SK-N-SH (cell line): ENCODE data around the gene STRADB. TPM values are rescaled to one million over a fixed set of nuclear protein-coding genes. Genes with fewer than 3 reads are reported as not detected.

ENCODE experiments used
- CTCF ChIA-PET: fragments of 300-600, 350-600 bp; formaldehyde crosslinking; extraction: SDS; loops from one replicate; lab custom pipeline; 2021; lab: Yijun Ruan, JAX
- POLR2A ChIA-PET: fragments of 350-600 bp; sonication (Branson Sonifier 250); formaldehyde crosslinking; extraction: SDS; loops from one replicate; lab custom pipeline; 2020; ENCODE audit warnings: antibody characterized with exemption, inconsistent platforms; lab: Yijun Ruan, JAX
- DNase-seq: peaks from one replicate; pipeline ENCODE4 v3.0.0; 2012
- H2AFZ ChIP-seq: fragments of 200-600 bp; sonication (generic); 2 replicates; pipeline ENCODE4 v1.8.1; 2016; ENCODE audit warnings: antibody characterized with exemption, mild to moderate bottlenecking, low read depth
- H3F3A ChIP-seq: fragments of 200-600 bp; sonication (generic); replicated peaks from 2 replicates; pipeline ENCODE3; 2016; ENCODE audit warnings: antibody characterized with exemption, mild to moderate bottlenecking; ENCODE audit not compliant: insufficient read depth
- H3K27ac ChIP-seq, 2 experiments: fragments of 200-500 bp in 1 of 2; fragments of 200-600 bp in 1 of 2; sonication (Bioruptor generic) in 1 of 2; sonication (generic), shearing (Covaris generic) in 1 of 2; 2 replicates each; pipeline versions ENCODE4 v1.5.1 to v1.6.1; 2014 to 2016; ENCODE audit warnings: low read depth in 2 of 2, inconsistent platforms in 1 of 2, low read length in 1 of 2, mild to moderate bottlenecking in 1 of 2, mixed read lengths in 1 of 2
- H3K27me3 ChIP-seq: fragments of 200-600 bp; sonication (generic), shearing (Covaris generic); 2 replicates; pipeline ENCODE4 v1.6.1; 2016; ENCODE audit warnings: mixed run types; ENCODE audit not compliant: insufficient read depth
- H3K36me3 ChIP-seq, 2 experiments: fragments of 200-500 bp in 1 of 2; fragments of 200-600 bp in 1 of 2; sonication (Bioruptor generic) in 1 of 2; sonication (generic) in 1 of 2; replicated peaks in 1 of 2; 2 replicates each; pipeline versions ENCODE3 to v1.5.1; 2014 to 2016; ENCODE audit warnings: low read length in 1 of 2, mild to moderate bottlenecking in 1 of 2; ENCODE audit not compliant: insufficient read depth in 2 of 2, control insufficient read depth in 1 of 2
- H3K4me1 ChIP-seq, 2 experiments: fragments of 200-500 bp in 1 of 2; fragments of 200-600 bp in 1 of 2; sonication (Bioruptor generic) in 1 of 2; sonication (generic), shearing (Covaris generic) in 1 of 2; 2 replicates each; pipeline versions ENCODE4 v1.5.1 to v1.6.1; 2014 to 2016; ENCODE audit warnings: low read depth in 1 of 2, low read length in 1 of 2, mixed run types in 1 of 2; ENCODE audit not compliant: insufficient read depth in 2 of 2, control insufficient read depth in 1 of 2
- H3K4me2 ChIP-seq: fragments of 200-600 bp; sonication (generic), shearing (Covaris generic); 2 replicates; pipeline ENCODE4 v1.6.1; 2017; ENCODE audit warnings: mixed run types
- H3K4me3 ChIP-seq, 2 experiments: fragments of 200-500 bp in 1 of 2; fragments of 200-600 bp in 1 of 2; sonication (Bioruptor generic) in 1 of 2; sonication (generic), shearing (Covaris generic) in 1 of 2; 2 replicates each; pipeline versions ENCODE4 v1.5.1 to v1.8.1; 2014 to 2016; ENCODE audit warnings: low read depth in 2 of 2, inconsistent platforms in 1 of 2, low read length in 1 of 2, mild to moderate bottlenecking in 1 of 2, mixed read lengths in 1 of 2, moderate library complexity in 1 of 2
- H3K79me2 ChIP-seq: fragments of 200-600 bp; sonication (generic); 2 replicates; pipeline ENCODE4 v1.8.1; 2017; ENCODE audit warnings: mild to moderate bottlenecking; ENCODE audit not compliant: insufficient read depth
- H3K9ac ChIP-seq: fragments of 200-600 bp; sonication (generic); 2 replicates; pipeline ENCODE4 v1.6.1; 2017; ENCODE audit warnings: mixed run types
- H3K9me2 ChIP-seq: fragments of 200-600 bp; sonication (generic); 2 replicates; pipeline ENCODE4 v1.6.1; 2017; ENCODE audit warnings: mixed run types
- H3K9me3 ChIP-seq: fragments of 200-600 bp; sonication (generic); 2 replicates; pipeline ENCODE4 v1.6.1; 2017; ENCODE audit warnings: mixed run types, mild to moderate bottlenecking, moderate library complexity
- H4K20me1 ChIP-seq: fragments of 200-600 bp; sonication (generic); 2 replicates; pipeline ENCODE4 v1.6.1; 2017; ENCODE audit warnings: mild to moderate bottlenecking, mixed run types; ENCODE audit not compliant: insufficient read depth
- CHD2 ChIP-seq: fragments of 150-350 bp; IDR thresholded peaks from 2 replicates; pipeline ENCODE4 v1.6.1; 2018; ENCODE audit warnings: low read length; ENCODE audit not compliant: partially characterized antibody
- EP300 ChIP-seq, 2 experiments: IDR thresholded peaks; 2 replicates each; pipeline versions ENCODE4 v1.4.0 to v1.6.1; 2012; ENCODE audit warnings: borderline replicate concordance in 1 of 2, low read depth in 1 of 2, low read length in 1 of 2
- EZH2phosphoT487 ChIP-seq: fragments of 200-600 bp; sonication (generic); IDR thresholded peaks from 2 replicates; pipeline ENCODE4 v1.6.1; 2017; ENCODE audit warnings: low read depth, mixed run types, mild to moderate bottlenecking, antibody characterized with exemption, moderate library complexity, borderline replicate concordance
- FOSL2 ChIP-seq: IDR thresholded peaks from 2 replicates; pipeline ENCODE4 v1.4.0; 2012; ENCODE audit warnings: low read depth, mild to moderate bottlenecking, moderate library complexity, borderline replicate concordance
- FOXM1 ChIP-seq: IDR thresholded peaks from 2 replicates; pipeline ENCODE4 v1.4.0; 2012; ENCODE audit warnings: low read depth, mild to moderate bottlenecking
- GATA2 ChIP-seq: sonication (generic); formaldehyde crosslinking; IDR thresholded peaks from 2 replicates; pipeline ENCODE4 v1.5.0; 2020; ENCODE audit warnings: mild to moderate bottlenecking, missing genetic modification reagents
- MEF2A ChIP-seq: IDR thresholded peaks from 2 replicates; pipeline ENCODE4 v1.4.0; 2012; ENCODE audit warnings: low read depth, borderline replicate concordance
- MXI1 ChIP-seq: IDR thresholded peaks from 2 replicates; pipeline ENCODE4 v1.6.1; 2012; ENCODE audit warnings: mild to moderate bottlenecking, low read depth, low read length, improper control_type of control experiment
- NFIC ChIP-seq: IDR thresholded peaks from 2 replicates; pipeline ENCODE4 v1.4.0; 2012; ENCODE audit warnings: borderline replicate concordance
- NRF1 ChIP-seq: IDR thresholded peaks from 2 replicates; pipeline ENCODE4 v1.6.1; 2012; ENCODE audit warnings: low read depth, mild to moderate bottlenecking, low read length
- POLR2AphosphoS5 ChIP-seq: IDR thresholded peaks from 2 replicates; pipeline ENCODE4 v1.6.1; 2012; ENCODE audit warnings: low read depth, low read length
- RCOR1 ChIP-seq: fragments of 150-350 bp; IDR thresholded peaks from 2 replicates; pipeline ENCODE4 v1.6.1; 2017; ENCODE audit warnings: antibody characterized with exemption, low read length
- RFX5 ChIP-seq: IDR thresholded peaks from 2 replicates; pipeline ENCODE4 v1.6.1; 2012; ENCODE audit warnings: mild to moderate bottlenecking, improper control_type of control experiment, low read length
- SMC3 ChIP-seq: IDR thresholded peaks from 2 replicates; pipeline ENCODE4 v1.6.1; 2012; ENCODE audit warnings: low read depth, low read length, improper control_type of control experiment
- TEAD4 ChIP-seq: IDR thresholded peaks from 2 replicates; pipeline ENCODE4 v1.4.0; 2012; ENCODE audit warnings: mild to moderate bottlenecking, borderline replicate concordance; ENCODE audit not compliant: insufficient read depth
- YY1 ChIP-seq: IDR thresholded peaks from 2 replicates; pipeline ENCODE4 v1.4.0; 2012; ENCODE audit warnings: low read depth, mild to moderate bottlenecking
- WGBS: methylation state at CpG from one replicate; pipeline ENCODE4 v1.1.6; 2017; ENCODE audit warnings: low lambda C conversion rate; 5-methylcytosine and 5-hydroxymethylcytosine counted together
- polyA plus RNA-seq, 3 experiments: library from polyadenylated mRNA; depleted of rRNA; stranded (reverse); fragments of >200 nt; gene quantifications; 2 replicates each; pipeline ENCODE4 v1.2.3, GENCODE V29; 2012
- TF ChIP-seq, protein P1 (sequence below): IDR thresholded peaks from 2 replicates; pipeline ENCODE4; 2012
- TF ChIP-seq, protein P2 (sequence below): IDR thresholded peaks from 2 replicates; pipeline ENCODE4 v1.4.0; 2012; ENCODE audit warnings: low read depth, borderline replicate concordance
- TF ChIP-seq, protein P3 (sequence below): IDR thresholded peaks from 2 replicates; pipeline ENCODE4 v1.4.0; 2012; ENCODE audit warnings: low read depth, borderline replicate concordance

The STRADB gene
- polyA plus RNA-seq, 1 of the 3 experiments (the other 2 are of a cell fraction), result 27.0 TPM

DNA sequence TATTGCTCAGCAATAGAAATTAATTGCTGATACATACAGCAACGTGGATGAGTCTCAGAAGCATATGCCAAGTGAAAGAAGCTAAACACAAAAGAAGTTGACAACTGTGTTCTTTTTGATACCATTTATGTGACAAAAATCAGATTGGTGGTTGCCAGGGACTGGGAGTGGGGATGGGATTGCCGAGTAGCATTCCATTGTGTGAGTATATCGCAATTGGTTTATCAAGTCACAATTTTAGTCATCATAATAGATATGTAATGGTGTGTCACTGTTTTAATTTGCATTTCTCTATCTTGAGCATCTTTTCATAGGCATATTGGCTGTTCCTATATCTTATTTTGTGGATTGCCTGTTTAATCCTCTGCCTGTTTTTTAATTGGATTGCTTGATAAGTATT is 20.9 kb downstream of the STRADB start:
- H2AFZ ChIP-seq, result no peak overlapping the region
- CTCF ChIA-PET, result interaction anchor here (0.5 to 1.1 kb wide), 2 partner anchors 39 to 113 kb away, joined by 3 read pairs; no protein-coding TSS in a partner anchor
- DNase-seq, result no peak
- peak overlapping the region; percentile 64 to 73; a peak in 3 of 4 replicates for H3K27ac ChIP-seq
- peak overlapping the region; percentile 21; the same call in 1 of the 2 replicates for H3K4me2 ChIP-seq
- H3K9me2 ChIP-seq, result no peaks in the 10 kb centered on the region
- no peak overlapping the region; a peak in 1 of 4 replicates for H3K4me3 ChIP-seq
- H3F3A ChIP-seq, result peaks cover 14% of the 10 kb centered on the region
- 32% methylated on average over 3 of the region's 3 CpGs for WGBS
- no peaks in the 10 kb centered on the region for H3K79me2 ChIP-seq
- TF ChIP-seq, protein P1, sequence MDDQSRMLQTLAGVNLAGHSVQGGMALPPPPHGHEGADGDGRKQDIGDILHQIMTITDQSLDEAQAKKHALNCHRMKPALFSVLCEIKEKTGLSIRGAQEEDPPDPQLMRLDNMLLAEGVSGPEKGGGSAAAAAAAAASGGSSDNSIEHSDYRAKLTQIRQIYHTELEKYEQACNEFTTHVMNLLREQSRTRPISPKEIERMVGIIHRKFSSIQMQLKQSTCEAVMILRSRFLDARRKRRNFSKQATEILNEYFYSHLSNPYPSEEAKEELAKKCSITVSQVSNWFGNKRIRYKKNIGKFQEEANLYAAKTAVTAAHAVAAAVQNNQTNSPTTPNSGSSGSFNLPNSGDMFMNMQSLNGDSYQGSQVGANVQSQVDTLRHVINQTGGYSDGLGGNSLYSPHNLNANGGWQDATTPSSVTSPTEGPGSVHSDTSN, result no peak
- TF ChIP-seq YY1, result no peak
- no peak for TF ChIP-seq MEF2A
- TF ChIP-seq EZH2phosphoT487, result no peak
- TF ChIP-seq RFX5, result no peak
- no peak for TF ChIP-seq GATA2 (CRISPR knock-in tag)
- TF ChIP-seq FOXM1, result no peak
- TF ChIP-seq RCOR1, result no peak
- TF ChIP-seq FOSL2, result no peak
- no peak for TF ChIP-seq SMC3
- TF ChIP-seq NRF1, result no peak
- TF ChIP-seq NFIC, result no peak
- TF ChIP-seq, all 33 proteins: peak for 0
- peaks cover 9 to 11% of the 10 kb centered on the region in 2 experiments; a peak in 3 of 4 replicates for H3K4me1 ChIP-seq
- no peaks in the 10 kb centered on the region for H3K9me3 ChIP-seq
- POLR2A ChIA-PET, result no interaction called here
- H3K36me3 ChIP-seq, result peaks cover 52 to 59% of the 10 kb centered on the region in 2 experiments
- no peaks in the 10 kb centered on the region for H4K20me1 ChIP-seq
- no peaks in the 10 kb centered on the region for H3K27me3 ChIP-seq
- peak overlapping the region; percentile 15; the same call in 1 of the 2 replicates for H3K9ac ChIP-seq

DNA sequence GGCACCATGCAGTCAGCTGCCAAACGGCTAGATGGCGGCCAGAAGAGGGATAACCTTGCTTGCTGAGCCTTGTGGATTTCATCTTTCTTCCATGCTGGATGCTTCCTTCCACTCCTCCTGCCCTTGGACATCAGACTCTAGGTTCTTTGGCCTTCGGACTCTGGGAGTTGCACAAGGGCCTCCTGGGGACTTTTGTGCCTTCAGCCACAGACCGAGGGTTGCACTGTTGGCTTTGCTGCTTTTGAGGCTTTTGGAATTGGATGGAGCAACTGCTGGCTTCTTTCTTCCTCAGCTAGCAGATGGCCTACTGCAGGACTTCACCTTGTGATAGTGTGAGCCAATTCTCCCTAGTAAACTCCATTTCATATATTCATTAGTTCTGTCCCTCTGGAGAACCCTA is 31.0 kb downstream of the STRADB start:
- POLR2A ChIA-PET, result no interaction called here
- H3K4me3 ChIP-seq, result no peak overlapping the region
- H3K9me3 ChIP-seq, result no peaks in the 10 kb centered on the region
- no peak overlapping the region for H2AFZ ChIP-seq
- no peaks in the 10 kb centered on the region for H3K27me3 ChIP-seq
- no peak overlapping the region for H3K9ac ChIP-seq
- no peaks in the 10 kb centered on the region for H3K79me2 ChIP-seq
- CTCF ChIA-PET, result no interaction called here
- peaks cover 20 to 33% of the 10 kb centered on the region in 2 experiments for H3K36me3 ChIP-seq
- no peaks in the 10 kb centered on the region for H3K9me2 ChIP-seq
- H3F3A ChIP-seq, result no peaks in the 10 kb centered on the region
- no peak overlapping the region for H3K4me2 ChIP-seq
- H3K27ac ChIP-seq, result no peak overlapping the region
- TF ChIP-seq FOXM1, result no peak
- TF ChIP-seq TEAD4, result no peak
- TF ChIP-seq, protein P2, sequence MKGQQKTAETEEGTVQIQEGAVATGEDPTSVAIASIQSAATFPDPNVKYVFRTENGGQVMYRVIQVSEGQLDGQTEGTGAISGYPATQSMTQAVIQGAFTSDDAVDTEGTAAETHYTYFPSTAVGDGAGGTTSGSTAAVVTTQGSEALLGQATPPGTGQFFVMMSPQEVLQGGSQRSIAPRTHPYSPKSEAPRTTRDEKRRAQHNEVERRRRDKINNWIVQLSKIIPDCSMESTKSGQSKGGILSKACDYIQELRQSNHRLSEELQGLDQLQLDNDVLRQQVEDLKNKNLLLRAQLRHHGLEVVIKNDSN, result no peak
- no peak for TF ChIP-seq RFX5
- no peak for TF ChIP-seq EP300 (IDR thresholded peaks at IDR 0.05; ENCODE audit: borderline replicate concordance in 1 of 2, low read depth in 1 of 2, low read length in 1 of 2)
- no peak for TF ChIP-seq CHD2
- TF ChIP-seq, protein P3, sequence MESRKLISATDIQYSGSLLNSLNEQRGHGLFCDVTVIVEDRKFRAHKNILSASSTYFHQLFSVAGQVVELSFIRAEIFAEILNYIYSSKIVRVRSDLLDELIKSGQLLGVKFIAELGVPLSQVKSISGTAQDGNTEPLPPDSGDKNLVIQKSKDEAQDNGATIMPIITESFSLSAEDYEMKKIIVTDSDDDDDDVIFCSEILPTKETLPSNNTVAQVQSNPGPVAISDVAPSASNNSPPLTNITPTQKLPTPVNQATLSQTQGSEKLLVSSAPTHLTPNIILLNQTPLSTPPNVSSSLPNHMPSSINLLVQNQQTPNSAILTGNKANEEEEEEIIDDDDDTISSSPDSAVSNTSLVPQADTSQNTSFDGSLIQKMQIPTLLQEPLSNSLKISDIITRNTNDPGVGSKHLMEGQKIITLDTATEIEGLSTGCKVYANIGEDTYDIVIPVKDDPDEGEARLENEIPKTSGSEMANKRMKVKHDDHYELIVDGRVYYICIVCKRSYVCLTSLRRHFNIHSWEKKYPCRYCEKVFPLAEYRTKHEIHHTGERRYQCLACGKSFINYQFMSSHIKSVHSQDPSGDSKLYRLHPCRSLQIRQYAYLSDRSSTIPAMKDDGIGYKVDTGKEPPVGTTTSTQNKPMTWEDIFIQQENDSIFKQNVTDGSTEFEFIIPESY, result no peak
- no peak for TF ChIP-seq POLR2AphosphoS5
- TF ChIP-seq MXI1, result no peak
- TF ChIP-seq, all 33 proteins: peak for 0
- WGBS, result 97% methylated on average over 4 of the region's 4 CpGs
- Histone ChIP-seq H3K4me1 (peaks cover 0 to 3% of the 10 kb centered on the region in 2 experiments; a peak in 2 of 4 replicates), H4K20me1 (no peaks in the 10 kb centered on the region)
- DNase-seq, result no peak
